Activated CD8-positive, alpha-beta memory T cell treated with anti-CD3 and anti-CD28 coated beads for 1 hour (primary cell): ENCODE measurements around the gene SEH1L.
"Not testable (repeated sequence)": the region's sequence is repeated elsewhere in the genome, so short reads cannot be mapped to it uniquely, and the experiment has no call there.

Experiments used
- DNase-seq, 2 donors: peaks; one replicate each; pipeline ENCODE4 v3.0.0-alpha.2; 2020; ENCODE audit warnings: low read depth in 1 of 2; ENCODE audit errors: extremely low read depth in 1 of 2

Gene SEH1L

DNA sequence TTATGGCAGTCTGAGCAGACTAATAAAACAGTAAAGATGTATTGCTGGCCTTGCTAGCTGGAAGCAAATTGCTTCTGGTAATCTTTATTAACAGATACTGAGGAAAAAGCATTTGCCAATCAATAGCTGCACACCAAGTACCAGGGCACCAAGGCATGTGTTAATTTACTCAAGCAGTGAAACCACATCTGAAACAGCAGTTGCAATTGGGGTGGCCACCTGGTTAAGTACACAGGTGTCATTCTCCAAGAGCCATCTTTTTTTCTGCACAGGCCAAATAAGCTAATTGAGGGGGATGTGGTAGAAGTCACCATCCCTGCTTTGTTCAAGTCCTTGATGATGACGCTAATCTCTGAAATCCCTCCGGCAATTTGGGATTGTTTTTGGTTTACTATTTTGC is 8.6 kb upstream of the SEH1L start:
- no peak for DNase-seq

DNA sequence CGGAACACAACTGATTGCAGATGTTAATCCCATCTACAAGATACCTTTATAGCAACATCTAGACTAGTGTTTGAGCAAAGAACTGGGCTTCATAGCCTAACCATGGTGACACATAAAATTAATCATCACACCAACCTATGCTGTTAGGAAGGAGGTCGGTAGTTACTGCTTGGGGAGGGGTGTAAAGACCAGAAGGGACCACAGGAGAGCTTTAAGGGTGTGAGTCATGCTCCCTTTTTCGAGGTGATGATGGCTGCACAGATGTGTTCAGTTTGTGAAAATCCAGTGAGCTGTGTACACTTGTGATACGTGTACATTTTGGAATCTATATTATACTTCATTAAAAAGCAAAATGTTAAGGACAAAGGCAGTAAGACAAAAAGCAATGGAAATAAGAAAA is 4.6 kb upstream of the SEH1L start:
- DNase-seq, result no peak

DNA sequence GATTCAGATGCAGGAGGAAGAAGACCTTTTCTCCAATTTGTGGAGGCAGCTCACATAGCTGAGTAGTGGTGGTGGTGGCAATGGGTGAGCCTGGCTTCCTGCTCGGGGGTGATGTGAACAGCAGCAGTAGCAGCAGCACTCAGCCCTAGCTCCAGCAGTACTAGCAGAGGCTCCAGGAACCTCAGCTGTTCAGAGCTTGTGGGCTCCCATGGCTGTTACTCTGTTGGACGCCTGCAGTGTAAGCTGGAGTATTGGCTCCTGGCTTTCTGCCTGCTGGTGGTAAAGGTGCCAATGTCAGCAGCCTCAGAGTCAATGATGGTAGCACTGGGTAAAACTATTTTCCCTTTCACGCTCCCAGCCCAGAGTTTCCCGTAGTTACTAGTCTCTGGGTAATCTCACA is 3.1 kb upstream of the SEH1L start:
- DNase-seq, result no peak

DNA sequence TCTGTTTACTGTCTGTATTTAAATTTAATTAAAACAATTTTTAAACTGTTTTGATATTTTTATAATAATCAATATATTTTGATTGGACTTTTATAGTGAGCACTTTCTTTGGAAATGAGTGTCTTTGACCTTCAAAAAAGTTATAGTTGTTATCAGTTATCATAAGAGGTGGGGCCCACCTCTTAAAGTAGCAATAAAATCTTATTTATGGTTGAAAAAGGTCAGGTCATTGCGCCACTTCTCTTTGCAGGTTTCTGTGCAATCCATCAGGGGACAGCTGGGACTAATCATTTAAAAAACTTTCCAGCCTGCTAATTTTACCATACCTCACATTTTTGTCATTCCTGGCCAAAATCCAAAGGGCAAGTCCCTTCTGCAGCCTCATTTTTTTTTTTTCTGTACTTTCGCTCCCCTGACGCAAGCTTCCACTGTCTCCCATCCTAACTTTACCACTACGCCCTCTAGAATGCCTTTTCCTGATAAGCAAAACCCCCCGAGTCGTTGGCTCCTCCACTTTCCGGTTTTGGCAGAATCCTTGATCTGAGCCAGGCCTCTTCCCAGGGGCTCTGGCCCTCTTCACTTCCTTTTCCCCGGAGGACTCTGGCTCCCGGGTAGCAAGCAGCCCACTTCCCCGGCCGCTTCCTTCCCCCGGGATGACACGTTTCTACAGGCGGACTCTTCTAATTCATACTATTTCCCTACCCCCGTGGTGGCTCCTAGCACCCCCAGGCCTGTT is 1.1 kb upstream of the SEH1L start:
- DNase-seq, result no peak

DNA sequence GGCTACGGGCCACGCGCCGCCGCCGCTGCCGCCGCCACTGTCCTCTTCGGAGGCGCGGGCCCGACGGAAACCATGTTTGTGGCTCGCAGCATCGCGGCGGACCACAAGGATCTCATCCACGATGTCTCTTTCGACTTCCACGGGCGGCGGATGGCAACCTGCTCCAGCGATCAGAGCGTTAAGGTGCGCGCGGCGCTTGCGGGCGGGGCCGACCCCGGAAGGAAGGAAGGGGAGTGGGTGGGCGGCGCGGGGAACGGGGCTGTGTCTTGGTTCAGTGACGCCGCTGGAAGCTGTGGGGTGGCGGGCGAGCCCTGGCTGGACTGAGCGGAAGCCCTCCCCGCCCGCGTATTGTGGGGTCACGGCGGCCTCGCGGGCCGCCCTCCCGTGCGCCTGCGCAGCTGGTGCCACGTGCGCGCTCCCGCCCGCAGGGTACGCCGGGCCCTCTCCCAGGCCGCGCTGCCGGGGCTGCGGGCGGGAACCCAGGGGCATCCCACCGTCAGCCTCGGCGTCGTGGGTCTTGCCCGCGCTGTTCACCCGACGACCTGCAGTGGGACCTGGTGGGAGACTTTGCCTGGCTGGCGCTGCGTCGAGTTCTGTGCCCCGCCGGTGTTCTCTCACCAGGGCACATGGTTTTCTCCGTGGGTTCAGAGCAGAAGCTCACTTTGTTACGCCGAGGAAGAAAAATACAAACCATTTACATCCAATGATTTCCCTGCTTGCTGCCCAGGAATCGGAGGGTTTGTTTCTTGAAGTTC is 416 bp downstream of the SEH1L start:
- peak; percentile 97 to 98 for DNase-seq

DNA sequence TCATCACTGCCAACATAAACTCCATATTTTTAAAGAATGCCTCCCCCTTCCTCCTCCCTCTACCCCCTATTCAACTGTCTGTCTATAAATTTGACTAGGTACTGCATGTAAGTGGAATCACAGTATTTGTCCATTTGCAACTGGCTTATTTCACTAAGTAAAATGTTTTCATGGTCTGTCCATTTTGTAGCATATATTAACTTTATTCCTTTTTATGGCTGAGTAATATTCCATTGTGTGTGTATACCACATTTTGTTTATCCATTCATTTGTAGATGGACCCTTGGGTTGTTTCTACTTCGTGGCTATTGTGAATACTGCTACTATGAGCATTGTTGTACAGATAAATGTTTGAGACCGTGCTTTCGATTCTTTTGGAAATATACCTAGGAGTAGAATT is 10.7 kb downstream of the SEH1L start:
- DNase-seq, result no peak

DNA sequence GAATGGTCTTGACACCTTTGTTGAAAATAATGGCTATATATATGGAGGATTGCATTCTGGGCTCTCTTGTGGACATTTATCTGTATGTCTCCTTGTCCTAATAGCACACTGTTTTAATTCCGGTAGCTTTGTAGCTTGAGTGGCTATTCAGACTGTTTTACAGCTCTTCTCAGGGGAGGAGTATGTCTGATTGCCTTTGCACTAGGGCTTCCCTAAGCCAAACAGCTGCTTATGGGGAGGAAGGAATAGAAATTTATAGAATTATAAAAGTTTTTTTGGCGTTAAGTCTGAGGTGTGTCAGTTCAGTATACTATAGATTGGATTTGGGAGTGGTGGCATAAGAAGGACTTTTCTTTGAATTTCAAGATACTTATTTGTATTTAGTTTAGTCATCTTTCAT is 12.6 kb downstream of the SEH1L start:
- DNase-seq, result no peak

DNA sequence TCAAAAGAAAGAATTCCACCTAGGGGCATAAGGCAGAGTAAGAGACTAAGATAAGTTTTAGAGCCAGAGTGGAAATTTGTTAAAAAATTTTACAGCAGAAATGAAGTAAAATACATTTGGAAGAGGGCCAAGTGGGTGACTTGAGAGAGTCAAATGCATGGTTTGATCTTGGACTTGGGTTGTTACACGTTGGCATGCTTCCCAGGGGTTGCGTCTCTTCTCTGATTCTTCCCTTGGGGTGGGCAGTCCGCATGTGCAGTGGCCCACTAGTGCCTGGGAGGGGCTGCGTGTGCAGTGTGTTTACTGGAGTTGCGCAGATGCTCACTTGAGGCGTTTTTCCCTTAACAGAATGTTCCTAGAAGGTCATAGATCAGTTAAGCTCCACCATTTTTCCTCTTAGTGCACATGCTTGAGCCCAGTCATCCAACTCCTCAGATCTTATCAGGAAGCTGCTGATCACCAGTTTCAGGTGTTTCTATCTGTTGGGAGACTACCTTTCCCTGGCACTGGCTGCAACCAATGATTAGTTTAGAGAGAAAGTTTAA is 13.1 kb downstream of the SEH1L start:
- DNase-seq, result no peak

DNA sequence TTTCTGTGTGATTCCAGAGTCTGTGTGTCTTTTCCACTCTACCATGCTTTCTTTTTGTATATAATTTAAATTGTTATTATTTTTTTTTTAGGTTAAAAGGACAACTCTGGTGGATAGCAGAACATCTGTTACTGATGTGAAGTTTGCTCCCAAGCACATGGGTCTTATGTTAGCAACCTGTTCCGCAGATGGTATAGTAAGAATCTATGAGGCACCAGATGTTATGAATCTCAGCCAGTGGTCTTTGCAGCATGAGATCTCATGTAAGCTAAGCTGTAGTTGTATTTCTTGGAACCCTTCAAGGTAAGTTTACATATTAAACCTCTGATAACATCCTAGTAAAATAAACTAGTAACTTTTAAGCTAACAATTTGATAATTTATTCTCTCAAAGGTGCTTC is 15.3 kb downstream of the SEH1L start:
- DNase-seq, result no peak

DNA sequence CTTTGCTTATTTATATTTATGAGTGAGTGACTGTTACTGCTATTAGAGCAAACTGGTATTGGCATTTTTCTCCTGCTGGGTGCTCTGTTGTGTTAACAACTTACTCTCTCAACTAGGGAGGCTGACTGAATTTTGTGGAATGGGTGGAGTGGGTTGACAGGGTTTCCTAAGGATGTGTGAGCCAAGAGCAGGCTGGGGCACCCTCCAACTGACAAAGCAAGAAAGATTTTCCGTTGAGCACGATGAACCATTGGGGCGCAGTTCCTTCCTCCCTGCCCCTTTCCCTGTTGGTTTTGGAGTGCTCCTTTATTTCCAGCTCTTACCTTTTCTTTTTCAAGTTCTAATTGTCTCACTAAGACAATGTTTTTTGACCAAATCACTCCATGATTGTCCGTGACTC is 20.3 kb downstream of the SEH1L start:
- no peak for DNase-seq

DNA sequence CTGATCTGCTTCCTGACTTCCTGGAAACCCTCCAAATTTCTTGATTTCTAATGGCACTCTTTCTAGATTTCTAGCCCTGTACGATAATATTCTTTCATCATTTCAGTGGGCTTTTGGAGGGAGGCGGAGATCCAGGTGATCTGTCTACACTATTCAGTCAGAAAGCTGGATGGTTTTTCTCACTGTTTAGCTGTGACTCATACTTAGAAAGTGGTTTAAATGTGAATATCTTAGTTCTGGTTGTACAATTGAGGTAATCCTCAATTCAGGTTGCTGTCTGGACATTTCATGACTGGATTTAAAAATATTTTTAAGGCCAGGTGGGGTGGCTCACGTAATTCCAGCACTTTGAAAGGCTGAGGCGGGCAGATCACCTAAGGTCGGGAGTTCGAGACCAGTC is 20.8 kb downstream of the SEH1L start:
- no peak for DNase-seq

DNA sequence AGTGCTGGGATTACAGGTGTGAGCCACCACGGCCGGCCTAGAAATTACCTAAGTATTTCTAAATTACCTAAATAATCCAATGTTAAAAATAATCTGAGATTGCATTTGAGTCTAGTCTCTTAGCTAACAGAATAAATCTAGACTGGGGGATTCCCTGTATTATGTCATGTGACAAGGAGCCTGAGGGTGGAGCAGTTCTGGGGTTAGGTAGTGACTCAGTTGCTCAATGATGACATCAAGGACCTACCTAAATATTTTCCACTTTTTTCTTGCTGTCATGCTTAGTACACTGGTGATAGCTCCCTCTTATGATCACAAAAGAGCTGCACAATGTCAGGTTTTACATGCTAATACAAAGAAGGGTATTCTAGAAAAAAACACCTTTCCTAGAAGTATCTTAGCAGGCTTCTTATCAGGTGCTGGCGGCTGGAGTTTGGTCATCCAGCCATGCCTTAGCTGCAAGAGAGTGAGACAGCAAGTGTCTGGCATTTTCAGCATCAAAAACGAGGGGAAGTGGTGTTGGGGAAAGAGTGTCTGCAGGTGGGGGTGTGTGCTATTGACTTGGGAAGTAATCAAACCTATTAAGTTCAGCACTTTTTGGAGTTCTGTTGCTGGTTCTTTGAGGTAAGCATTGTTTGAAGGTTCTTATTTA is 25.9 kb downstream of the SEH1L start:
- DNase-seq, result no peak

DNA sequence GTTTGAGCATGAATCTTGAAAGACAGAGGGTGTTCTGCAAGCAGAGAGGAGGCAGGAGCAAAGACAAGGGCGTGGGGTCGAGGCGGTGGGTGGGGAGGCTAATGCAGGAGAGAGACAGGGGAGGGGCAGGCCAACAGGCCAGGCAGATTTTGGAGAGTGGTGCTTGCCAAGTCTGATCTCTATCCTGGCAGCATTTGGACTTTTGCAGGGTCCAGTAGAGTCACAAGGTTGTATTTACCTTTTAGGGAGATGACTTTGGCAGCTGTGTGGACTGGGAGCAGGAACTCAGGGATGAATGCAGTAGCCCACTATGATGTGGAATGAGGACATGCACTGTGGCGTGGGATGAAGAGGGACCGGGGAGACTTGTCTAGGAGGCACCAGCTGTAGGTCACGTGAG is 27.7 kb downstream of the SEH1L start:
- no peak for DNase-seq

DNA sequence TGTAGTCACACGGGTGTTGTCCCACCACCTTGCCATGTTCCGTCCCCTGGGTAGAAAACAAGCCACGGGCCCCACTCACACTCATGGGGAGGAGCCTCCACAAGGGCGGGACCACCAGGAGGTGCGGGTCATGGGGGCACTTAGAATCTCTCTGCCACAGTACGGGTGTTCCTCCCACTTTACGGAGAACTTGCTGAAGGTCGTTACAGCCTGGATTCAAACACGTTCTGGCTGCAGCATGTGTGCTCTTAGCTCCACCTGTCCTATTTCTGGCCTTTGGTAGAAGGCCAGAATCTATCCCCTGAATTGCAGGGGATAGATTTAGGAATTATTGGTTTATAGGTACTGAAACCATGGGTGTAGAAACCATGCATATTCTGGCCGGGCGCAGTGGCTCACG is 28.5 kb downstream of the SEH1L start:
- no peak for DNase-seq

DNA sequence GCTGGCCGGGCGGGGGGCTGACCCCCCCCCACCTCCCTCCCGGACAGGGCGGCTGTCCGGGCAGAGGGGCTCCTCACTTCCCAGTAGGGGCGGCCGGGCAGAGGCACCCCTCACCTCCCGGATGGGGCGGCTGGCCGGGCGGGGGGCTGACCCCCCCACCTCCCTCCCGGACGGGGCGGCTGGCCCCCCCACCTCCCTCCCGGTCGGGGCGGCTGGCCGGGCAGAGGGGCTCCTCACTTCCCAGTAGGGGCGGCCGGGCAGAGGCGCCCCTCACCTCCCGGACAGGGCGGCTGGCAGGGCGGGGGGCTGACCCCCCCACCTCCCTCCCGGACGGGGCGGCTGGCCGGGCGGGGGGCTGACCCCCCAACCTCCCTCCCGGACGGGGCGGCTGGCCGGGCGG is 32.3 kb downstream of the SEH1L start:
- DNase-seq, result not testable (repeated sequence)

DNA sequence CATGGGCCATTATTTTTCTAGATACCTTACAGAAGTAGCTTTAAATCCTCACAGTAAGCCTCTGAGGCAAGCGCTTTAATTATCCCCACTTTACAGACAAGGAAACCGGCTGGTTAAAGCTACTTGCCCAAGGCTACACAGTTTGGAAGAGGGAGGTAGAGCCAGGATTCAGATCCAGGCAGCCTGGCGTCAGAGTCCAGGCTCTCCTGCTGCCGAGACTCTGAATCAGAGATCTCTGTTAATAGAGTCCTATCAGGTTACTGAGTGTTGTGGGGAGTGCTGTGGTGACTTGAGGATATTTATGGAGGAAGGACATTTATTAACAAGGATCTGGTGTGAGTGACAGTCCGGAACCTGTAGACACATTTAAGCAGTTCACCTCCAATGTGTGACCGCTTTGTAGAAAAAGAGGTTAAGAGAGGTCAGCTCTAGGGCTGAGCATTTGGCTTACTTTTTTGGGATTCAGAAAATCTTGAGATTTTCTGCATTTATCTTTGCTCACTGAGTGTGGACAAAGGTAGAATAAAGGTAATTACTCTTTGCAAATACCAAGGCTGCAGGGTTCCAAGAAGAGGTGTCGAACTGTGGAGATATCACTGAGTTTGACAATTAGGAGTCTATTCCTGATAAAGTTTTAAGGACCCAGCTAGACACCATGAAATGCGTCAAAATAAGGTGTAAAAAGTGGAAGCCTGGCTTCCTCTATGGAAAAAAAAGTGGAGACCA is 41.7 kb downstream of the SEH1L start:
- no peak for DNase-seq

DNA sequence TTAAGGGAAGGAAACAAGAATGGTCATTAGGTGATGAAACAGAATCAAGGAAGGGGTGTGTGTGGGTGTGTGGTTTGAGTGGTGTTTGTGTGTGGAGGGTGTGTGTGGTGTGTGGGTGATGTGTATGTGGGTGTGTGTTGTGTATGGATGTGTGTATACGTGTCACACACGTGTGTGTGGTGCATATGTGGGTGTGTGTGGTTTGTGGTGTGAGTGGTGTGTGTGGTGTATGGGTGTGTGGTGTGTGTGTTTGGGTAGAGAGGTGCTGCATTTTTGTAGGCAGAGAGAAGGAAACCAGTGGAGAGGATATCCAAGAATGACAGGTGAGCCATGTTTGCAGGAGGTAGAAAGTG is 42.3 kb downstream of the SEH1L start:
- no peak for DNase-seq

DNA sequence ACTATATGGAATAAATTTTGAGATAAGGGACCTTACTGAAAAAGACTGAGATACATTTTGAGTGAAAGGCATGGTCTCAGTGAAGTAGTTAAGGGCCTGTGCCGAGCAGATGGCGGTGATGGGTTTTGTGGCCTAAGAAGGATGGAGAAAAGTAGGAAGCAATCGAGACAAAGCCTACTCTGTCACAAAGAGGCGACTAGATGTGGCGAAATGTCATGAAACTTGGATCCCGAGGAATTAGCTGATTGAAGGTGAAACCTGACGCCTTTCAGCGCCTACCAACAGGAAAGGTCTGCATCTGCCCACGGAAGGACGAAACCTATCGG is 42.8 kb downstream of the SEH1L start:
- DNase-seq, result no peak

DNA sequence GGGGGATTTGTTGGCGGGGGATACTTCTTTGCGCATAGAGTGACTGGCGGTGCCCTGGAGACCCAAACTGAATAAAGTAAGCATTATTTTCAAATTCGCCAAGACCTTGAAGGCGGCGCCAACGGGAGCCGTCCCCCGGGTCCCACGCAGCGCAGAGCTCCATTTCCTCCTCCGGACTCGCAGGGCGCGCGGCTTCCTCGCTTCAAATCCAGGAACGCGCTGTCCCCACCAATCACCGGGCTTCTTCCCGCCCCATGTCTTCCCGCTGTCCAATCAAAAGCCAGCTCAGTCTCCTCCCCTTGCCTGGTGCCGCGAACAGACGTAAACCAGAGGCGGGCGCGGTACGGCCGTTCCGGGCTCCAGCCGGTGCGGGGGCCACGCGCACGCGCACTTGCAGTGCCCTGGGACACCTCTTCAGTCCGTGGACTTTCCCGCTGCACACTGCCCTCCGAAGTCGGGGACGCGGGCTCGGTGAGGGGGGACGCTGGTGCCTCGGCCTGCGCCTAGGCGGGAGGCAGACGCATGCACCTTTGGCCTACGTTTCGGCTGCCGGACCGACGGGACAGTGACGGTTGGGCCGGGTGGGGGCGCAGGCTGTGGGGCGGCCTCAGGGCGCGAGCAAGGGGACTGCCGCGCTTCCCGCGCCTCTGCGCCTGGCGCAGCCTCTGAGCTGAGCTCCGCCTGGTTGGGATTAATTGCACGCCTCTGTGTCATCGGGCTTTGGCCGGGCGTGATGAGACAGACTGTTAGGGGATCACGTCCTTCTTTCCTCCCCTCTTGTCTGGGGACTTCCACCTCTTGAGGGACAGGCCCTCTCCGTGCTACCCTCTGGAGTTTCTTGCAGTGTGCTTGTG is 43.4 kb downstream of the SEH1L start, which contains the start of gene CEP192:
TSS of gene CEP192 (plus strand) at position 396 of the 854 bp plus-strand sequence. CDS start 8,063 bp downstream, outside the sequence.
- DNase-seq, result peak; percentile 92 to 95

DNA sequence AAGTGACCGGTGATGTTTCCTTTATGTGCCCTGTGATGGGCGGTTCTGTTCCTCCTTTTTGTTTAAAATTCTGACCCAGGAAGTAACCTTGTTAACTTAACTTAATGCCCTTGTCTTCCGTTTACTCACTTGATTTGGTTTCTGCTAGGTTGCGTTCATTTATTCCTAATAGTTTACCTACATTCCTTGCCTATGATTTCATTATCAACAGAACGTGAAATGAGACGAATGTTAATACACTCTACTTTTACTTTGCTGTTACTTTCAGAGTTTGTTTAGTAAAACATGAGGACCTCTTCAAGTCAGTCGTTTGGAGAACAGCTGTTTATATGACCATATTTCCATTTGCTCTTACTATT is 44.0 kb downstream of the SEH1L start:
- DNase-seq, result no peak
